Ovary (tissue), 9 donors: Measurements from ENCODE around the gene ANKS1B. TPM values are rescaled to one million over a fixed set of nuclear protein-coding genes. Genes with fewer than 3 reads are reported as not detected.

ENCODE experiments used
- DNase-seq, 5 donors: peaks; one replicate each; pipeline ENCODE4 v3.0.0-alpha.2; 2019 to 2020
- H3K27ac ChIP-seq, 2 donors: fragments of 200-600 bp; one replicate each; pipeline versions ENCODE4 v1.5.1 to v1.8.0; 2019 to 2022
- H3K27me3 ChIP-seq: fragments of 200-600 bp; one replicate; pipeline ENCODE4 v1.8.0; 2022
- H3K36me3 ChIP-seq: fragments of 200-600 bp; sonication (generic); one replicate; pipeline ENCODE4 v1.5.1; 2019
- H3K4me1 ChIP-seq: one replicate; pipeline ENCODE4 v1.8.1; 2013; ENCODE audit warnings: mild to moderate bottlenecking, moderate library complexity; ENCODE audit not compliant: insufficient read depth
- H3K4me3 ChIP-seq: fragments of 200-600 bp; sonication (generic); one replicate; pipeline ENCODE4 v1.5.1; 2017
- H3K9me3 ChIP-seq, 2 donors: fragments of 200-600 bp in 1 of 2; sonication (generic) in 1 of 2; one replicate each; pipeline versions ENCODE4 v1.5.1 to v1.8.1; 2013 to 2019; ENCODE audit warnings: mild to moderate bottlenecking in 1 of 2, moderate library complexity in 1 of 2
- EP300 ChIP-seq: sonication (generic); formaldehyde crosslinking; IDR thresholded peaks from one replicate; pipeline ENCODE4 v1.6.1; 2017; ENCODE audit warnings: antibody characterized with exemption
- POLR2A ChIP-seq: fragments of 450-650 bp; IDR thresholded peaks from one replicate; pipeline ENCODE4 v1.6.1; 2017; ENCODE audit warnings: antibody characterized with exemption, mild to moderate bottlenecking, moderate library complexity
- WGBS, 3 donors: extraction: QIAGEN DNeasy Blood & Tissue Kit in 1 of 3; methylation state at CpG; one replicate each; pipeline versions ENCODE4 v1.1.5 to v1.1.7; 2013 to 2017; 5-methylcytosine and 5-hydroxymethylcytosine counted together
- intact Hi-C, 4 donors: fragments of 100-400 bp; cut with DNase I; formaldehyde crosslinking; loops; one replicate each; pipeline versions ENCODE4 v1.11.0 to v1.15.1; 2022 to 2023
- polyA plus RNA-seq, 2 donors: library from polyadenylated mRNA; stranded (reverse); fragments of 200-250 nt in 1 of 2; fragments of 350-450 nt in 1 of 2; fragmentation: Illumina TruSeq in 1 of 2; extraction: RNeasy Lipid Tissue Mini Kit (QIAGEN cat#74804) in 1 of 2; gene quantifications; one replicate each; pipeline ENCODE4 v1.2.3, GENCODE V29; 2013 to 2014
- total RNA-seq, 7 donors: library from RNA; depleted of rRNA in 2 of 7; stranded (reverse); fragments of >200 nt in 2 of 7; fragmentation: NEBNext Ultra II Directional in 3 of 7; extraction: Animal tissue kit (Norgen Biotek cat#: 25700) in 3 of 7; gene quantifications; one replicate each; pipeline versions ENCODE4 v1.1.0 to v1.2.4, GENCODE V29; 2016 to 2023
- TF ChIP-seq, protein P1 (sequence below), 3 donors: fragments of 450-650 bp in 2 of 3; fragments of 200-600 bp in 1 of 3; IDR thresholded peaks; one replicate each; pipeline versions ENCODE4 v1.5.1 to v1.8.0; 2016 to 2022; ENCODE audit warnings: antibody characterized with exemption in 3 of 3, mild to moderate bottlenecking in 1 of 3
- donor health status: DM: no; HTN: no; CAD: no; lungs with moderate emphysema.
- donor health status: DM: no; HTN: no; CAD: no.
- donor health status: Bipolar disorder and iron deficiency.
- donor health status: DM: yes; HTN: yes; CAD: no.
- donor health status: DM: no; HTN: no; CAD: no.
- donor health status: DM: yes; HTN: yes; CAD: no.

ANKS1B gene
- total and polyA plus RNA-seq, 9 donors, result 0.80 to 34.9 (median 7.7) TPM

DNA sequence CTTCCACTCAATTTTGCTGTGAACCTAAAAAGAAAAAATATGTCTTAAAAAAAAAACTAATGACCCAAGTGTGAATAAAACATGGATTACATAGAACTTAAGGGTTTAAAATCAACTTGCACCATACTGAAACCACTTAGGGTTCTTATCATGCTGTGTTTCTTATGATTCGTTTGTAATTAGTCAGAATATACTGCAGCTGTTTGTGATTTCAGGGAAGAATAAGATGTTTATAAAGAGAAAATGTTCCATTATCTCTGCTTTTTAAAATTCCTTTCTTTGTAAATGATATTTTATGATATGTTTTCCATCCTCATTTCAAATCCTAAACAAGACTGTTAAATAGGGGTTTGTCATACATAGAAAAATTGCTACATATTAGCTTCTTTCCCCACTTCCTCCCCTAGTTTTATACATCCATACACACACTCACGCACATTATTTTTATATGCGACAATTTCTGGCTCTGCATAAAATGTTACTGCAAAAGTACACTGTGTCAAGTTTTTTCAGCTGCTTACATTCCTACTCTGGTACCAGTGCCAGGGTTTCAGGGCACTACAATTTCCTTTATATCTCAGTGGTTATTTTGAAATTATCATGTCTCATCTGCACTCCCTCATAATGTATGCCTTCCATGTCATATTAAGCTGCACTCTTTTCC, 612.3 kb downstream of the ANKS1B start:
- 4 to 18% (median 10%) methylated on average over 3 of the region's 3 CpGs for WGBS, 3 donors
- H3K9me3 ChIP-seq, result no peaks in the 10 kb centered on the region
- H3K36me3 ChIP-seq, result no peaks in the 10 kb centered on the region
- no peak overlapping the region for H3K4me3 ChIP-seq
- no peak for DNase-seq
- no peak overlapping the region for H3K27ac ChIP-seq
- intact Hi-C loops, result no loop called here
- TF ChIP-seq POLR2A, result no peak
- TF ChIP-seq, protein P1, sequence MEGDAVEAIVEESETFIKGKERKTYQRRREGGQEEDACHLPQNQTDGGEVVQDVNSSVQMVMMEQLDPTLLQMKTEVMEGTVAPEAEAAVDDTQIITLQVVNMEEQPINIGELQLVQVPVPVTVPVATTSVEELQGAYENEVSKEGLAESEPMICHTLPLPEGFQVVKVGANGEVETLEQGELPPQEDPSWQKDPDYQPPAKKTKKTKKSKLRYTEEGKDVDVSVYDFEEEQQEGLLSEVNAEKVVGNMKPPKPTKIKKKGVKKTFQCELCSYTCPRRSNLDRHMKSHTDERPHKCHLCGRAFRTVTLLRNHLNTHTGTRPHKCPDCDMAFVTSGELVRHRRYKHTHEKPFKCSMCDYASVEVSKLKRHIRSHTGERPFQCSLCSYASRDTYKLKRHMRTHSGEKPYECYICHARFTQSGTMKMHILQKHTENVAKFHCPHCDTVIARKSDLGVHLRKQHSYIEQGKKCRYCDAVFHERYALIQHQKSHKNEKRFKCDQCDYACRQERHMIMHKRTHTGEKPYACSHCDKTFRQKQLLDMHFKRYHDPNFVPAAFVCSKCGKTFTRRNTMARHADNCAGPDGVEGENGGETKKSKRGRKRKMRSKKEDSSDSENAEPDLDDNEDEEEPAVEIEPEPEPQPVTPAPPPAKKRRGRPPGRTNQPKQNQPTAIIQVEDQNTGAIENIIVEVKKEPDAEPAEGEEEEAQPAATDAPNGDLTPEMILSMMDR (IDR thresholded peaks at IDR 0.05), result no peak
- TF ChIP-seq EP300, result no peak
- H3K4me1 ChIP-seq, result no peaks in the 10 kb centered on the region
- H3K27me3 ChIP-seq, result no peaks in the 10 kb centered on the region

DNA sequence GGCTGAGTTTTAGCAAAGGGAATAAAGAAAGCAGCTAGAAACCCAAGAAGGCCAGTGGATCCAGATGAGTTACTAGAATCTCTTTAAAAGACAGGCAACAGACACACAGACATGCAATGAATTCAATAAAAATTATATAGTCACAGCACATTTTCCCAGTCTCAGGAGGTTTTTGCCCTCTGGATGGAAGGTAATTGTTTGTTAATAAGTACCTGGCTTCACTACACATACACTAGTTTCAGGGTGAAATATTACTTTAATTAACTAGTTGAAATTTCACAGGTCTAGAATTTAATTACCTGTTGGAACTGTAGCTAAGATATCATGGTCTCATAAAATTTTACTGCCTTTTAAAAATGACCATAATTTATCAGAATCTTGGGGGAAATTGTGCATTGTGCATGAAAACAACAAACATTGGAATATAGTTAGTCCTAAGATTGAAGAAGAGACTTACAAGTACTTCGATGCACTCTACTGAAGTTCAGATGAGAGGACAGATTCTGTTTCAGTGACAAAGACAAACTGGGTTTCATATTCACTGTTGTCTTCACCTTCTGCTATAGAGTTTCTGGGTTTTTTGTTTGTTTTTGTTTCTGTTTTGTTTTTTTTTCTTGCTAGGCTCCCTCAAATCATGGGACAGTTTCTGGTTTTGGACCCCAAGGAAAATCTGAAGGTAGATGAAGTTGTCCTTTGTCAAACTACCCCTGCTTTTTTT, 614.2 kb downstream of the ANKS1B start:
- no peak for DNase-seq
- Histone ChIP-seq H3K27ac (no peak overlapping the region), H3K4me3 (no peak overlapping the region), H3K4me1 (no peaks in the 10 kb centered on the region), H3K36me3 (no peaks in the 10 kb centered on the region), H3K27me3 (no peaks in the 10 kb centered on the region), H3K9me3 (no peaks in the 10 kb centered on the region)
- WGBS, 3 donors, result 83 to 97% (median 84%) methylated on average over 1 of the region's 1 CpG
- TF ChIP-seq, protein P1 (IDR thresholded peaks at IDR 0.05), result no peak
- TF ChIP-seq POLR2A (no peak), EP300 (no peak)
- intact Hi-C loops, result no loop called here

DNA sequence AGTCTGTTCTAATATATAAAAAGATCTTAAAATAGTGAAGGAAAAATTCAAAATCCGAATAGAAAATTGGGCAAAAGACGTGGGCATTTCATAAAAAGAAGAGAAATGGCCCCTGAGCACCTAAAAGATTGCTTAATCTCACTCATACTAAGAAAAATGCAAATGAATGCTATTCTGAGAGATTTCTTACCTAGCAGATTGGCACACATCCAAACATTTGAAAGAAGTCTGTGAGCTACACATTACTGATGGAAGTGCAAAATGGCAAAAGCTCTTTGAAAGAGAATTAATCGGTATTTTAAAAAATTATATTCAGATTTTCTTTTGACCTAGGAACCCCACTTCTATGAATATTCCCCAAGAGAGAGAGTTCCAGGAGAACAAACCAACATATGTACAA, 617.6 kb downstream of the ANKS1B start:
- Histone ChIP-seq H3K36me3 (no peaks in the 10 kb centered on the region), H3K27ac (no peak overlapping the region), H3K4me3 (no peak overlapping the region), H3K27me3 (no peaks in the 10 kb centered on the region), H3K4me1 (no peaks in the 10 kb centered on the region), H3K9me3 (no peaks in the 10 kb centered on the region)
- DNase-seq, result no peak
- WGBS, 3 donors, result 85 to 92% (median 90%) methylated on average over 3 of the region's 3 CpGs
- TF ChIP-seq EP300, result no peak
- TF ChIP-seq POLR2A, result no peak
- TF ChIP-seq, protein P1 (IDR thresholded peaks at IDR 0.05), result no peak
- intact Hi-C loops, result no loop called here

DNA sequence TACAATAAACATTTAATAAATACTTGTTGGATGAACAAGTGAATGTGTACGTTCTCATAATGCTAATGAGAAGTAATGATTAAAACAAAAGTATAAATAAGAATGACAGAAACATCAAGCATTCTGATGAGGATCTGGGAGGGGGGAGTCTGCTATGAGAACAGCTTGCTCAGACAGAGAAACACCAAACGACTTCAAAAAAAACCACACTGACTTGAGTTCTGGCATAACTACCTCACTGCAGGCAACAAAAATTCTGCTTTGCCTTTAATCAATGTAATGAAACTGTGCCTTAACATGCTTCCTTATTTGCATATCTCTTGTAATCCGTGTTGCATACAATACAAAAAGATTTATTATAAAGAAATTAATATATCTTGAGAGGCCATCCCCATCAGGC, 632.5 kb downstream of the ANKS1B start:
- no peaks in the 10 kb centered on the region for H3K27me3 ChIP-seq
- no peak overlapping the region for H3K4me3 ChIP-seq
- H3K27ac ChIP-seq, result no peak overlapping the region
- no peaks in the 10 kb centered on the region for H3K4me1 ChIP-seq
- 32 to 40% (median 34%) methylated on average over 3 of the region's 3 CpGs for WGBS, 3 donors
- intact Hi-C loops, result no loop called here
- H3K9me3 ChIP-seq, result no peaks in the 10 kb centered on the region
- TF ChIP-seq, protein P1 (IDR thresholded peaks at IDR 0.05), result no peak
- TF ChIP-seq EP300 (no peak), POLR2A (no peak)
- DNase-seq, result no peak
- H3K36me3 ChIP-seq, result no peaks in the 10 kb centered on the region
